Fibroblast of skin of right quadriceps (primary cell): ENCODE data around the gene ZMIZ2.
"Not testable (repeated sequence)": the region's sequence is repeated elsewhere in the genome, so short reads cannot be mapped to it uniquely, and the experiment has no call there.

Experiments used
- DNase-seq: peaks from one replicate; pipeline ENCODE4 v3.0.0-alpha.2; 2013

Gene ZMIZ2

DNA sequence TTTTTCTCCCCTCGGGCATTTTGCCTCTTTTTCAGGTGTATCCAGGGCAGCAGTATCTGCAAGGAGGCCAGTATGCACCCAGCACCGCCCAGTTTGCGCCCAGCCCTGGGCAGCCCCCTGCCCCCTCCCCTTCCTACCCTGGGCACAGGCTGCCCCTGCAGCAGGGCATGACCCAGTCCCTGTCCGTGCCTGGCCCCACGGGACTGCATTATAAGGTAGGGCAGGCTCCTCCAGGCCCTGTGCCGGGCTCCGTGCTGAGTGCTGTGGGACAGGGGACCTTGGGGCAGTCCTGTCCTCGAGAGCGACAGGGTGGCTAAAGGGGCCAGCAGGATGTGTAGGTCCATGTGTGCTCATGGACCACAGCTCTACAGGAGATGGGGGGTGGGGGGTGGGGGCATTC is 10.6 kb downstream of the ZMIZ2 start:
- no peak for DNase-seq

DNA sequence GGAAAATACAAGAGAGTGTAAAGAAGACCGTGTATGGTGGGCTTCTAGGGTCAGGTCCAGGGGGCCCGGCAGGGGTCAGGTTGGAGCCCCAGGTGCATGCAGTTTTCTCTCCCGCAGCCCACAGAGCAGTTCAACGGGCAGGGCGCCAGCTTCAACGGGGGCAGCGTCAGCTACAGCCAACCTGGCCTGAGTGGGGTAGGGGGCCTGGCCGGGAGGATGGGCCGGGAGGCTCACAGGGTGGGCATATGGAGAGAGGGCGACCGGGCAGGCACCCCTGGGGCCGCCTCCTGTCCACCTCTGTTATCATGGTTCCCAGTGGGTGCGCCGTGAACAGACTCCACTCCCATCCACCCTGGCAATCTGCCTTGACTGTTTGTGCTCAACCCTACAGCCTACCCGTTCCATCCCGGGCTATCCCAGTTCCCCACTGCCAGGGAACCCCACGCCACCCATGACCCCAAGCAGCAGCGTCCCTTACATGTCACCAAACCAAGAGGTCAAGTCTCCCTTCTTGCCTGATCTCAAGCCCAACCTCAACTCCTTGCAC is 11.5 kb downstream of the ZMIZ2 start:
- no peak for DNase-seq

DNA sequence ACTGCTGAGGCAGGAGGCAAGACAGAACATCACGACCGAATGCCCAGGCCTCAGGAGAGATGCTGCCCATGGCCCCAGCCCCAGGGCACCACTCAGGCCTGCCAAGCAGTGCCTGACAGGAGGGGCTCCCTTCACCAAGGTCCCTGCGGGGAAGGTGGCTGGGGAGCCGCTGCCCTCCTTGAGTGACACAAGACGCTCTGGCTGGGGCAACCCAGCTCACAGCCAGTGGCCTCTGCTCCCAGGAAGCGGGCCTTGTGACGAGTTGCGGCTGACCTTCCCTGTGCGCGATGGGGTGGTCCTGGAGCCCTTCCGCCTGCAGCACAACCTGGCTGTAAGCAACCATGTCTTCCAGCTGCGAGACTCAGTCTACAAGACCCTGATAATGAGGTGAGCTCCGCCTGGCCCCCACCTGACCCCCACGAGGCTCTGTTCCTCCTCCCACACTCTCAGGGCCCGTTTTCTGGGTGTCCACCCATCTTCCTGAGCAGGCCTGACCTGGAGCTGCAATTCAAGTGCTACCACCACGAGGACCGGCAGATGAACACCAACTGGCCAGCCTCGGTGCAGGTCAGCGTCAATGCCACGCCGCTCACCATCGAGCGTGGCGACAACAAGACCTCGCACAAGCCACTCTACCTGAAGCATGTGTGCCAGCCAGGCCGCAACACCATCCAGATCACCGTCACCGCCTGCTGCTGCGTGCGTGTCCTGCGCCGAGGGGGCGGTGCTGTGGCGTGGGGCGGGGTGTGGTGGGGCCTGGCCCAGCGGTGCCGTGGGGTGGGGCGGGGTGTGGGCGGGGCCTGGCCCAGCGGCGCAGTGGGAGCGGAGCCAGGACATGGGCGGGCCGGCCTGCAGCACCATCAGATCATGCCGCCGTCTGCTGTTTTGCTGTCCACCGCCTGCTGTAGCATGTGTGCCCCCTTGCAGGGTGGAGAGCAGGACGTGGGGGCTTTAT is 12.8 kb downstream of the ZMIZ2 start:
- DNase-seq, result peak; percentile 16

DNA sequence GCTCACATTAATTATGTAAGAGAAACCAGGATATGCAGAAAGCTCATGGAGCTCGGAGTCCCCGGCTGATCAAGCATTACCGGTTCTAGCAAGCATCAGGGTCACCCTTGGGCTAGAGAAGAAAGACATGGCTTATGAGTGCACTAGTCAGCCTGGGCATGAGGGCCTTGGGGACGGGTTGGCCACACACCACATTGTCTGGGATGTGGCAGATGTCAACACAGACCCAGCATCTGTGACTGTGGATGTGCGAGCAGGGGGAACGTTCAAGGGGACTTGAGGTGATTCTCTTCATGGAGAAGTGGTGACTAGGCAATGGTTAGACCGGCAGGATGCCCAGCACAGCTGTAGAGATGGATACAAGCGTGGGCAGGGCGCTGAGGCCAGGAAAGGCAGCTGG is 13.7 kb downstream of the ZMIZ2 start:
- no peak for DNase-seq

DNA sequence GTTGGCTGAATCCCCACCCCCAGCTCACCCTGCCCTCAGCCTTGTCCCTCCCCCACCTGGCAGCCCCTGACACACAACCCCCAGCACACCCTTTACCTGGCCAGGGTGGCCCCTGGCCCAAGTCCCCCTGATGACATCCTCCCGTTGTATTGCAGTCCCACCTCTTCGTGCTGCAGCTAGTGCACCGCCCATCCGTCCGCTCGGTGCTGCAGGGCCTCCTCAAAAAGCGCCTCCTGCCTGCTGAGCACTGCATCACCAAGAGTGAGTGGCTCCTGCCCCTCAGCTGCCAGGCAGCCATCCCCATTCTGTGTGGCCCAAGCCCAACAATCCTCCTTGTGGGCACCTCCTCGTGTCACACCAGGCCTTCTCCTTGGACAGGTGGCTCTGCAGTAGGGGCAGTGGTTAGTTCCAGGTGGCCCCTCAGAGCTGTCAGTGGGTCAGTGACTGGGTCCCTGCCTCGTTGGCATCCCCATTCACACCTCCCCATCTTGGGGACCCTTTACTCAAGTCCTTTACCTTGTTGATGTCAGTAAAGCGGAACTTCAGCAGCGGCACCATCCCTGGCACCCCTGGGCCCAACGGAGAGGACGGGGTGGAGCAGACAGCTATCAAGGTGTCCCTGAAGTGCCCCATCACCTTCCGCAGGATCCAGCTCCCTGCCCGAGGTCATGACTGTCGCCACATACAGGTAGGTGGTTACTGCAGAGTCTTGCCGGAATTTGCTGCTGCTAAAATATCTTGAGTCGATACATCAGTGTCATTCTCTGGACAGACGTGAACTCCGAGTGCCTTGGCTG is 14.3 kb downstream of the ZMIZ2 start:
- no peak for DNase-seq

DNA sequence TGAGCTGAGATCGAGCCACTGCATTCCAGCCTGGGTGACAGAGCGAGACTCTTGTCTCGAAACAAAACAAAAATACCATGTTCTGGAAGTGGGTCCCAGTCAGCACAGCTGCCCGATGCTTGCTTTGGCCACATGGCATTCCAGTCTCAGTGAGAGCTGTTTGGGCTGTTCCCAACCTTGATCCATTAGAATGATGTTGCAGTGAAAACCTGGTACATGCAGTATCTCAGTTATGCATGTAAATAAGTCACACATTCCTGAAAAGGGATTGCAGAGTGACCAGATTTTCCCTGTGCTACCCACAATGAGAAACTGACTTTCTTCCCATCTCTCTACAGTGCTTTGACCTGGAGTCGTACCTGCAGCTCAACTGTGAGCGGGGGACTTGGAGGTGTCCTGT is 15.4 kb downstream of the ZMIZ2 start:
- DNase-seq, result no peak

DNA sequence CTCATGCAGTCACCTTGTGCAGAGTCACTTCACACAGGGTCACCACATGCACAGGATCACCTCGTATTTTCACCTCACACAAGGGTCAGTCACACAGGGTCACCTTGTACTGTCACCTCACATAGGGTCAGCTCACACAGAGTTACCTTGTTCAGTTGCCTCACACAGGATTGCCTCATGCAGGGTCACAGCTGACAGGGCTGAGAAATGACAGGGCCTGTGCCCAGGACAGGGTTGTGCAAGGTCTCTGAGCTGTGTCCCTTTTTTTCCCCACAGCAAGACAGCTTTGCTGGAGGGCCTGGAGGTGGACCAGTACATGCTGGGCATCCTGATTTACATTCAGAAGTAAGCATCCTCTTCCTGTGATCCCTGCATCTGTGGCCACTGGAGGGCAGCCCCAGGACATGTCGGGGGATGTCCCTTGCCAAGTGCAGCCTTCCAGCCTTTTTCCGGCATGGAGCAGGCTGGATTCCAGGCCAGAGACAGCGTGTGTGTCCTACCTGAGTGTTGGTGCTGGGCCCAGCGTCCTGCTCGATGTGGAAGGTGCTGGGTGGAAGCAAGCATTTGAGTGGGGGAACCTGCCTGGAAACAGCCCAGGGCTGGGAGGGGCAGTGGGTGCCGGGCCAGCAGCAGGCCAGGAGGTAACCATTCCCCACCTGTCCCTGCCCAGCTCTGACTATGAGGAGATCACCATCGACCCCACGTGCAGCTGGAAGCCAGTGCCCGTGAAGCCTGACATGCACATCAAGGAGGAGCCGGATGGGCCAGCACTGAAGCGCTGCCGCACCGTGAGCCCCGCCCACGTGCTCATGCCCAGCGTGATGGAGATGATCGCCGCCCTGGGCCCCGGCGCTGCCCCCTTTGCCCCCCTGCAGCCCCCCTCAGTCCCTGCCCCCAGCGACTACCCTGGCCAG is 16.3 kb downstream of the ZMIZ2 start:
- DNase-seq, result no peak

DNA sequence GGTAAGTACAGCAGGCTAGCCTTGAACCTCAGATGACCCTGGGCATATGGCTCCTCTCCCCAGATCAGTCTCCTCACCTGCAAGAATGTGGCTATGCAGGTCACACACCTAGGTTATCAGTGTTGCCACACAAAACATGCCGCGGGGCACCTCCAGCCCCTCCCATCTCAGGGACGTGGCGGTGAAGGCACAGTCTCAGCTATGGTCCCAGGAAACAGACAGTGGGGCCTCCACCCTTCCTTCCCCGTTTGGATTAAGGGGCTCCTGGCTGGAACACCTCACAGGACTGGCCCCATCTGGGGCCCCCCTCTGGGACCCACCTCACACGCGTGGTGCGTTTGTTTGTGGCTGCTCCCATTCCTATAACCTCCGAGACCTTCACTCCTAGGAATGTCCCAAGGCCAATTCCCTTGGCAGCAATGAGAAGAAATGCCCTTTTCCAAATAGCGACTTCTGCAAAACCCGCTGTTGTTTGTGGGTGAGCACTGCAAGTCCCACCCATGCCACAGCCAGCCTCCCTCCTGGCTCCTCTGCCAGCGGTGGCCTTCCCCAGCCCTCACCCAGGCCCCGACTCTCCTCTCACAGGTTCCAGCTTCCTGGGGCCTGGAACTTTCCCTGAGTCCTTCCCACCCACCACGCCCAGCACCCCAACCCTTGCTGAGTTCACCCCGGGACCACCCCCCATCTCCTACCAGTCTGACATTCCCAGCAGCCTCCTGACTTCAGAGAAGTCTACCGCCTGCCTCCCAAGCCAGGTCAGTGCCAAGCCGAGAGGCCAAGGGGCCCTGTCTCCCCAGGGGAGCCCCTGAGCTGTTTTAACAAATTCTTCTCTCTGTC is 17.1 kb downstream of the ZMIZ2 start:
- DNase-seq, result no peak

DNA sequence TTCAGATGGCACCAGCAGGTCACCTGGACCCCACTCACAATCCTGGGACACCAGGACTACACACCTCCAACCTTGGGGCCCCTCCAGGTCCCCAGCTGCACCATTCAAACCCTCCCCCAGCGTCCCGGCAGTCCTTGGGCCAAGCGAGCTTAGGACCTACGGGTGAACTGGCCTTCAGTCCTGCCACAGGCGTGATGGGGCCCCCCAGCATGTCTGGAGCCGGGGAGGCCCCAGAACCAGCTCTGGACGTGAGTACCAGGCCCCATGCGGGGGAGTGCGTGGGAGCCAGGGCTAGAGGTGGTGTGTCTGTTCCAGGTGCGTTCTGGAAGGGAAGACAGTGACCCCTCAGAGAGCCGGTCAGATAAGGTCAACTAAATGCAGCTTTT is 17.8 kb downstream of the ZMIZ2 start:
- DNase-seq, result no peak

DNA sequence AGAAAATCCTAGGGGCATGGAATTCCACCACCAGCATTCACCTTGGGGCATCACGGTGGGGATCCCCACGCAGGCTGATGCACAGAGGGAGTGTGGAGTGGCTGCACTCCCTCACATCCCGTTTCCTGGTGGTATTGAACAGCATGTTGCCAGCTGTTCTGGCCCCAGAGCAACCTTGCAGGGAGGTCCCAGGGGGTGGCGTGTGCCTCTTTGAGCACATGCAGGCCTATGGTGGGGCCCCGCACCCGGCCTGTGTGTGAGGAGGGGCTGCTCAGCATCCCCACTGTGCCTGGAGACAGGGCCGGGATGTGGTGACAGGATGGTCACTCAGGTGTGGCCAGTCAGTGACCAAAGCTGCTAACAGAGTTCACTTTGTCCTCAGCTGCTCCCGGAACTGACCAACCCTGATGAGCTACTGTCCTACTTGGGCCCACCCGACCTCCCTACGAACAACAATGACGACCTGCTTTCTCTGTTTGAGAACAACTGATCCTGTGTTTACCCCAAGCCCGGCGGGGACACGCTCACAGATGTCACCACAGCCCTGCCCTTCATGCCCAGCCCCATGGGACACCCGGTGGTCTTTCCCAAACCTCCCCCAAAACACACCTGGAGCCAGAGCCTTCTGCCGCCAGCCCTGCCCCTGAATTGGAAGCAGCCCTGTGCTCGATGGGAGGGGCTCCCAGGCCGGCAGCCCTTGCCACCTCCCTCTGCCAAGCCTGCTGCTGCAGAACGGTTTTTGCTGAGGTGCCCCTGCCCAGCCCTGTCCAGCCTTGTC is 18.7 kb downstream of the ZMIZ2 start:
- no peak for DNase-seq

DNA sequence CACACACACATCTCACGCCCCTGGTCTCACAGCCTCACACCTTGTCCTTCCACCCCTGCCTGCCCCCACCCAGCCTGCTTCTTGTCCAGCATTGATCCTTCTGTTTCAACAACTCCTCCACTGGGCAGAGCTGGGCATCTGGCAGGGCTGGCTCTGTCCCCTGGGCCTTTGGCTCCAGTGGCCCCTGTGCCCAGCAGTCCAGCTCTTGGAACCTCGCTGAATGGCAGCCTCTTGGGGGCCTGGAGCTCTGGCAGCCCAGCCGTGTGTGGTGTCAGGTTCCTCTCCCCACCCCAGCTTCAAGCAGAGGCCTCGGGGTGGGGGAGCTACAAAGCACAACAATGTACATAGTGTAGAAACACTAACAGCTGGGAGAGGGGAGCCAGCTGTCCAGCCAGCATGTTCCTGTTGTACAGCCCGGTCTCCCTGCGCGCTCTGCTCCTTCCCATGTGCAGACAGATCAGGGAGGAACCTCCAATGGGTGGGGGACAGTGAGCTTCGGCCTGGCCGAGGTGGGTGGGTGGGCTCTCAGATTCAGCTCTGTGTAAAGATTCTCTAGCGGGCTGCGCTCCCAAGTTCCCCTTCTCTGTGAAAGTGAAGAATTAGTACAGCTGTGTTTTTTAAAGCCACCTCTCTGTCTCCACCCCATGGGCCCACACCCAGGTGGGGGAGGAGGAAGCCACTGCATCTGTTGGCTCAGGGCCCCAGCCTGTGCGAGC is 19.4 kb downstream of the ZMIZ2 start:
- peak; percentile 53 for DNase-seq

DNA sequence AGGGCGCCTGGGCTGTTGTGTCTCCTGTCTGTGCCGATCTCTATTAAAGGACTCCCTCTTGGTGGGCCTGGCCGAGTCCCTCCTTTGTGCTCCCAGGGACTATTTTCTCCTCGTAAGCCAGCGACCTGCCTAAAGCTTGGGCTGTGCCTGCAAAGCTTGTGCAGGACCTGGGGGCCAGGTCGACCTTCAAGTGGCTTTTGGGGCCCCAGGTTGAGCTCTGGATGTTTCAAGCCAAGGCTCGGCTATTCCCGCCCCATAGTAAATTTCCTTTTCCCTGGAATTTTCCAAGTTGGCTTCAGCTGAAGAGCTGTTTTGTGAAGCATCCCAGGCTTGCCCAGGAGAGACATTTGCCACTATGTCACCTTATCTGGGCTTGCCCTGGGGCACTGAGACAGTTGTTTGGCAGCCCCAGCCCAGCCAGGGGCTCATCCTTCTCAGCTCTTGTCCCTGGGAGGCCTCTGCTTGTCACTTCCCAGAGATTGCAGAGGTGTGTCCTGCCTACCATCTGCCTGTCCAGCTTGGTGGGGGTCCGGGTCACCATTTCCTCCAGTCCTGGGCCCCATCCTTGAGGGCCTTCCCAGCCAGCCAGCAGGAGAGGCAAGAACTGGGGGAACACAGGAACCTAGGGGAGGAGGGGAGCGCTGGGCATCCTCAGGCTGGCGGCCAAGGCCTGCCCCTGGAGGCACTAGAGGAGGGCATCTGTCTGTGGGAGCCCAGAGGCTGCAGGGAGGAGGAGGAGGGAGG is 20.2 kb downstream of the ZMIZ2 start:
- no peak for DNase-seq

DNA sequence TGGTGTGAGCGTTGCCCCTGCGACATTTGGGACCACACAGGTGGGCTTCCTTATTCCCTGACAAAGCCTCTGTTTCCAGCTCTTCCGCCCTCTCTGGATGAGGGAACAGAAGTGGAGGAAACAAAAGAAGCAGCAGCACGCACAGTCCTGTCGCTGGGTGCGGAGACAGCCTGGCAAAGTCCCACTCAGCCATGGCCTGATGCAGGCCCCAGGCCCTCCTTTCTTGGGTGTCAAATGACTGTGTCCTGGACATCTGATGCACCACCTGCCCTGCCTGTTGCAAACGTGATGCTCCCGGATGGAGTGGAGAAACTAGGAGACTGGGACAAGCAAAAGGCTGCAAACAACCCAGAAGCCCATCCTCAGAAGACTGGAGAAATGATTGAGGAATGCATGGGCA is 20.7 kb downstream of the ZMIZ2 start:
- no peak for DNase-seq

DNA sequence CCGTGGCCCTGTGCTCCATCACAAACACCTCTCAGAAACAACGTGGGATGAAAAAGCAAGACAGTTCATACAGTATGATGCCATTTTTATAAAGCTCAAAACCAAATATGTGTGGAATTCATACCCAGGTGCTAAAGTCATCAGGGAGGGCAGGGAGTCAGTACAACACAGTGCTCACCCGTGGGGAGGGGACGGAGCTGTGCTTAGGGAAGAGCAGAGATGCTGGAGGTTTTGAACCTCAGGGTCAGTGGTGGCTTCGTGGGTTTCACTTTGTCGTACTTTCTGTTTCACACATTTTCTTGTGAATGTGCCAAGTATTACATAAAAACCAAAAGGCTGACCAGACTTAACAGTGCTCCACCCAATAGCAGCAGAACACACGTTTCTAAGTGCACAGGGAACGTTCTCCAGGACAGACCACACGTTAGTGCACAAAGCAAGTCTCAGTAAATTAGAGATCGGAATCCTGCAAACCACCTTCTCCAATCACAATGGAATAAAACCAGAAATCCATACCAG is 21.2 kb downstream of the ZMIZ2 start:
- DNase-seq, result peak; percentile 60

DNA sequence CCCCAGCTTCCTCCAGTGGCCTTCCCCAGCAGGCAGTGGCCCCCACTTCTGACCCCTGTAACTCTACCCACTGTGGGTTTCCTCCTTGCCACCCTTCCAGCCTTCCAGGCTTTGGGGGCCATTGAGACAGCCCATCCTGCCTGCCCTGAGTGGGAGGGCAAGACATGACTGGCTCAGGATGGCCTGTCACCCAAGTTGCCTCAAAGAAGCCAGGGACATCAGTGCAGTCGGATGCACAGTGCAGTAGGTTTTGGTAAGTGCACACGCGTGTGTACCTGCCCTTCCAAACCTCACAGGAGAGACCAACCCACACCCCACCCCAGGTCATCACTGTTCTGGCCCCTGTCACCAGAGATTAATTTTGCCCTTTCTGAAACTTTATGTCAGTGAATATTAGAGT is 22.7 kb downstream of the ZMIZ2 start:
- DNase-seq, result no peak

DNA sequence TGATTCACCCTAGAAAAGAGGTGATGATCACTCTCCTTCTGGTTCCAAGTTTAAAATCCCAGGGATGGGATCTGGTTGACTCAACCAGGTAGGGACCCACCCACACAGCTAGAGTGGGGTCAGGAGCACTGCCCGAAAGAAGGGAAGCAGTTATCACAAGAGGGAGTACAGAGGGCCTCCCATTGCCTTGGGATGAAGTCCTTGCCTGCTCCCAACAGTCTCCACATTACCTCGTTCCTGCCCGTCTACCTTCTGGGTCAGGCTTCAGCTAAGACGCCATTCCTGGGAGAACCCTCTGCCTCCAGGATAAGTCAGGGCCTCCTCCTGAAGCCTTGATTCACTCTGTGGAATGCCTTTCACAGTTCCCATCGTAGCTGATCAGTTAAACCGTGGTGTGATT is 23.8 kb downstream of the ZMIZ2 start:
- DNase-seq, result no peak

DNA sequence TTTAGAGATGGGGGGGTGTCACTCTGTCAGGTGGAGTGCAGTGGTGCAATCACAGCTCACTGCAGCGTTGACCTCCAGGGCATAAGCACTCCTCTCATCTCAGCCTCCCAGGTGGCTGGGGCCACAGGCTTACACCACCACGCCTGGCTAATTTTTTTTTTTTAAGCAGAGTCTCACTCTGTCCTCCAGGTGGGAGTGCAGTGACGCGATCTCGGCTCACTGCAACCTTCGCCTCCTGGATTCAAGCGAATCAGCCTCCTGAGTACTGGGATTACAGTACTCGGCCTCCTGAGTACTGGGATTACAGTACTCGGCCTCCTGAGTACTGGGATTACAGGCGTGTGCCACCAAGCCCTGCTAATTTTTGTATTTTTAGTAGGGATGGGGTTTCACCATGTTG is 24.2 kb downstream of the ZMIZ2 start:
- no peak for DNase-seq

DNA sequence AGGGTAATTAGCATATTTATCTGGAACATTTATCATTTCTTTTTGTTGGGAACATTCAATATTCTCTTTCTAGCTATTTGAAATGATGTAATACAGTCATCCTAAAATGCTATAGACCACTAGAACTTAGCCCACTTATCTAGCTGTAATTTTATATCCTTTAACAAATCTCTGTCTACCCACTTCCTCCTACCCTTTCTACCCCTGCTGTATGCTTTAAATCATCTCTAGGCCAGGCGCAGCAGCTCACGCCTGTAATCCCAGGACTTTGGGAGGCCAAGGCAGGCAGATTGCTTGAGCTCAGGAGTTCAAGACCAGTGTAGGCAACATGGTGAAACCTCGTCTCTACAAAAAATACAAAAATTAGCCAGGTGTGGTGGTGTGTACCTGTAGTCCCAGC is 25.8 kb downstream of the ZMIZ2 start:
- DNase-seq, result not testable (repeated sequence)

DNA sequence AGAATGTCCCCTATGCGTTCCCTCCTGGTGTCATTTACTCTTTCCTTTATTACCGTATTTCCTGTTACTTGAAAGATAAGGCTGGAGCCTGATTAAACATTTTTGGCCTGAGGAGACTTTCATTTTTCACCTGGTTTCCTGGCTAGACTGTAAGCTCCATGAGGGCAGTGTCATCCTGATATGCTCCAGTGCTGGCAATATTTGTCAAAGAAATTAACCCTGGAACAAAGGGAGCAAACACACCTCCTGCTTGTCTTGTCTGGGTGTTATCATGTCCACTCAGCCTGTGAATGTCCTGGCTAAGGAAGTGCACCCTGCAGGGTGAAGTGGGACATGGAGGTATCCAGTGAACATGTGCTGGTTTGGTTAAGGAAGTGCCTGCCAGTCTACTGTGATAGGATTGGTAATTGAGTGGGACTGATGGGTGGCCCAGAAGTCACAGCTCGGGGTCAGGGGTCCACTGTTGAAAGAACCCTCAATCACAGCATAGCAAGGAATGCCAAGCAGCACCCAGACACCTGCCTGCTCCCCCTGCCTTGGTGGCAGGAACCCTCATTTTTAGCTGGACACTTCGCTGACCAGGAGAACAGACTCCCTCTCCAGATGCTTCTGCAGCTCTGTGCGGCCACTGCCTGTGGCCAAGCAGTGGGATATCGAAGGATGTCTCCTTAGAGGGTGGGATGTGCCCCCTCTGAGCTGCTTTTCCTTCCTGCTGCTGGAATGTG is 26.9 kb downstream of the ZMIZ2 start:
- DNase-seq, result no peak
